ENCODE data around the gene PYY.
"Not testable (repeated sequence)": the region's sequence is repeated elsewhere in the genome, so short reads cannot be mapped to it uniquely, and the experiment has no call there.

PYY gene

GRCh38 chr17:43942051-43942685, 11.6 kb downstream of the PYY start, which contains the start of gene PPY:
TSS of gene PPY (minus strand) at chr17:43942476. CDS start at chr17:43941654, 822 bp downstream.
- DNase-seq: no peak

- DNase-seq: no peak
These were observed 13.1 kb downstream of the PYY start for GRCh38 chr17:43940630-43941029.

GRCh38 chr17:43939886-43940285, 13.9 kb downstream of the PYY start:
- no peak for DNase-seq

- not testable (repeated sequence) for DNase-seq
These were observed 14.3 kb downstream of the PYY start for GRCh38 chr17:43939452-43939851.

GRCh38 chr17:43938838-43939182, 14.9 kb downstream of the PYY start:
- DNase-seq: no peak

GRCh38 chr17:43936434-43936833, 17.3 kb downstream of the PYY start:
- no peak for DNase-seq

- no peak for DNase-seq
These were observed 17.8 kb downstream of the PYY start for GRCh38 chr17:43935926-43936261.

GRCh38 chr17:43935204-43935925, 18.4 kb downstream of the PYY start:
- DNase-seq: no peak

- DNase-seq: no peak
These were observed 20.8 kb downstream of the PYY start for GRCh38 chr17:43932923-43933322.

- DNase-seq: no peak
These were observed 21.4 kb downstream of the PYY start for GRCh38 chr17:43932357-43932756.

- no peak for DNase-seq
These were observed 22.6 kb downstream of the PYY start for GRCh38 chr17:43931062-43931571.

GRCh38 chr17:43928609-43929008, 25.1 kb downstream of the PYY start:
- no peak for DNase-seq

GRCh38 chr17:43927929-43928328, 25.8 kb downstream of the PYY start:
- not testable (repeated sequence) for DNase-seq

- DNase-seq: no peak
These were observed 26.5 kb downstream of the PYY start for GRCh38 chr17:43927060-43927864.

GRCh38 chr17:43924558-43924957, 29.2 kb downstream of the PYY start:
- DNase-seq: no peak

- DNase-seq: no peak
These were observed 33.1 kb downstream of the PYY start for GRCh38 chr17:43920500-43921095.

- DNase-seq: no peak
These were observed 35.7 kb downstream of the PYY start for GRCh38 chr17:43918026-43918389.

GRCh38 chr17:43917348-43918025, 36.3 kb downstream of the PYY start:
- DNase-seq: peak; percentile 47 to 56

GRCh38 chr17:43917016-43917347, 36.8 kb downstream of the PYY start:
- DNase-seq: no peak

- no peak for DNase-seq
These were observed 37.4 kb downstream of the PYY start for GRCh38 chr17:43916385-43916784.

- no peak for DNase-seq
These were observed 38.2 kb downstream of the PYY start for GRCh38 chr17:43915559-43915958.

- no peak for DNase-seq
These were observed 39.3 kb downstream of the PYY start for GRCh38 chr17:43914451-43914850.

- no peak for DNase-seq
These were observed 40.2 kb downstream of the PYY start for GRCh38 chr17:43913584-43913983.

Data from activated CD4-positive, alpha-beta T cell treated with anti-CD3 and anti-CD28 coated beads, Interleukin-2, amount 50 U/mL, for 48 hours (primary cell).